ENCODE results near the gene GFI1B. TPM values are rescaled to one million over a fixed set of nuclear protein-coding genes. Genes with fewer than 3 reads are reported as not detected.
A peak's percentile ranks its signal among the peaks of the same experiment; 100 is the strongest.
"Not testable (repeated sequence)": the region's sequence is repeated elsewhere in the genome, so short reads cannot be mapped to it uniquely, and the experiment has no call there.

Gene GFI1B
- total RNA-seq, 1 donor from 2014 or later, result not detected

GRCh38 chr9:132995879-132996278 lies 17.4 kb downstream of the GFI1B start:
- TF ChIP-seq, protein P1, sequence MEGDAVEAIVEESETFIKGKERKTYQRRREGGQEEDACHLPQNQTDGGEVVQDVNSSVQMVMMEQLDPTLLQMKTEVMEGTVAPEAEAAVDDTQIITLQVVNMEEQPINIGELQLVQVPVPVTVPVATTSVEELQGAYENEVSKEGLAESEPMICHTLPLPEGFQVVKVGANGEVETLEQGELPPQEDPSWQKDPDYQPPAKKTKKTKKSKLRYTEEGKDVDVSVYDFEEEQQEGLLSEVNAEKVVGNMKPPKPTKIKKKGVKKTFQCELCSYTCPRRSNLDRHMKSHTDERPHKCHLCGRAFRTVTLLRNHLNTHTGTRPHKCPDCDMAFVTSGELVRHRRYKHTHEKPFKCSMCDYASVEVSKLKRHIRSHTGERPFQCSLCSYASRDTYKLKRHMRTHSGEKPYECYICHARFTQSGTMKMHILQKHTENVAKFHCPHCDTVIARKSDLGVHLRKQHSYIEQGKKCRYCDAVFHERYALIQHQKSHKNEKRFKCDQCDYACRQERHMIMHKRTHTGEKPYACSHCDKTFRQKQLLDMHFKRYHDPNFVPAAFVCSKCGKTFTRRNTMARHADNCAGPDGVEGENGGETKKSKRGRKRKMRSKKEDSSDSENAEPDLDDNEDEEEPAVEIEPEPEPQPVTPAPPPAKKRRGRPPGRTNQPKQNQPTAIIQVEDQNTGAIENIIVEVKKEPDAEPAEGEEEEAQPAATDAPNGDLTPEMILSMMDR (IDR thresholded peaks at IDR 0.05; ENCODE audit: insufficient read depth, low read length, severe bottlenecking), result no peak
- no peak overlapping the region for H3K4me3 ChIP-seq (ENCODE audit: low read depth, low read length)
- FAIRE-seq (no peak), DNase-seq (ENCODE audit: low read depth) (no peak)
- H3K27me3 ChIP-seq (ENCODE audit: control insufficient read depth, insufficient read depth, low read length), result peaks cover 9% of the 10 kb centered on the region
- no peaks in the 10 kb centered on the region for H3K36me3 ChIP-seq (ENCODE audit: control insufficient read depth, insufficient read depth, low read length)

GRCh38 chr9:132996526-132996925 lies 18.0 kb downstream of the GFI1B start:
- FAIRE-seq, result no peak
- Histone ChIP-seq H3K4me3 (ENCODE audit: low read depth, low read length) (no peak overlapping the region), H3K27me3 (ENCODE audit: control insufficient read depth, insufficient read depth, low read length) (peaks cover 6% of the 10 kb centered on the region), H3K36me3 (ENCODE audit: control insufficient read depth, insufficient read depth, low read length) (no peaks in the 10 kb centered on the region)
- no peak for DNase-seq (ENCODE audit: low read depth)
- TF ChIP-seq, protein P1 (IDR thresholded peaks at IDR 0.05; ENCODE audit: insufficient read depth, low read length, severe bottlenecking), result no peak

- H3K27me3 ChIP-seq (ENCODE audit: control insufficient read depth, insufficient read depth, low read length), result peaks cover 6% of the 10 kb centered on the region
- FAIRE-seq (no peak), DNase-seq (ENCODE audit: low read depth) (peak; percentile 53)
- no peak overlapping the region for H3K4me3 ChIP-seq (ENCODE audit: low read depth, low read length)
- TF ChIP-seq, protein P1 (IDR thresholded peaks at IDR 0.05; ENCODE audit: insufficient read depth, low read length, severe bottlenecking), result no peak
- no peaks in the 10 kb centered on the region for H3K36me3 ChIP-seq (ENCODE audit: control insufficient read depth, insufficient read depth, low read length)
Observed at GRCh38 chr9:132997591-132997990, 19.1 kb downstream of the GFI1B start.

- not testable (repeated sequence) for H3K36me3 ChIP-seq (ENCODE audit: control insufficient read depth, insufficient read depth, low read length); H3K4me3 ChIP-seq (ENCODE audit: low read depth, low read length); DNase-seq (ENCODE audit: low read depth); H3K27me3 ChIP-seq (ENCODE audit: control insufficient read depth, insufficient read depth, low read length); FAIRE-seq
Observed at GRCh38 chr9:132998221-132998620, 19.7 kb downstream of the GFI1B start.

DNA sequence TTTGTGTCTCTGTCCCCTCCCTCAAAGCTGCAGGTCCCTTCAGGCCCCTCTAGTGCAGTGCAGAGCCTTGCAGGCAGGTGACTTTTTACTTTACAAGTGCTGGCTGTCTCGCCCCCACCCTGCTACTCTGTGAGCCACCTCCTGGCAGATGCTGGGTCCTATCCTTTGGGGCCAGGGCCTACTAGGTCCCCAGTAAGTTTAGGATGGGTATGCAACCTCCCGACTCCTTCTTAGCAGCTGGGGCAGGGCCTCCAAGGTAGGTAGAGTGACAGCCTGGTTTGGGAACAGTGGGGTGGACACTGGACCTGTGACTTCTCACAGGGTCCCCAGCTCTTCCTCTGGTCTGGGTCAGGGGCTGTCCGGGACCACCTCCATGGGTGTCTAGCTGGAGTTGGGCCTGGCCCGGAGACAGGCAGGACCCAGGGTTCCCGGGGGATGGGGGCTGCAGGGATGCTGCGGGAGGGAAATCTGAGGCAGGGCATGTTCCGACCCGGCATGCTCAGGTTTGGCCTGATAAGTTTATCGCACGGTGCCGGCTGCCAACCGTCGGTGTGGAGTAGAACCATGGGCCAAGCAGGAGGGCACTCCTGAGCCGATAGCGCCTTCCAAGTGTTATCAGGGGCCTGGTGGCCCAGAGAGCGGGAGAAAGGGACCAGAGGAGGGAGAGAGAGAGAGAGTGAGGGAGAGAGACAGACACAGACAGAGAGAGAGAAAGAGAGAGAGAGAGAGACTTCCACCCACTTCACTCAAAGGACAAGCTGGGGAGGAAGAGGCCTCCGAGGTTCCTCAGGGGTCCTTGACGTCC lies 20.5 kb downstream of the GFI1B start:
- TF ChIP-seq, protein P1 (IDR thresholded peaks at IDR 0.05; ENCODE audit: insufficient read depth, low read length, severe bottlenecking), result no peak
- H3K36me3 ChIP-seq (ENCODE audit: control insufficient read depth, insufficient read depth, low read length), result no peaks in the 10 kb centered on the region
- DNase-seq (ENCODE audit: low read depth) (no peak), FAIRE-seq (no peak)
- H3K4me3 ChIP-seq (ENCODE audit: low read depth, low read length), result no peak overlapping the region
- peaks cover 6% of the 10 kb centered on the region for H3K27me3 ChIP-seq (ENCODE audit: control insufficient read depth, insufficient read depth, low read length)

DNA sequence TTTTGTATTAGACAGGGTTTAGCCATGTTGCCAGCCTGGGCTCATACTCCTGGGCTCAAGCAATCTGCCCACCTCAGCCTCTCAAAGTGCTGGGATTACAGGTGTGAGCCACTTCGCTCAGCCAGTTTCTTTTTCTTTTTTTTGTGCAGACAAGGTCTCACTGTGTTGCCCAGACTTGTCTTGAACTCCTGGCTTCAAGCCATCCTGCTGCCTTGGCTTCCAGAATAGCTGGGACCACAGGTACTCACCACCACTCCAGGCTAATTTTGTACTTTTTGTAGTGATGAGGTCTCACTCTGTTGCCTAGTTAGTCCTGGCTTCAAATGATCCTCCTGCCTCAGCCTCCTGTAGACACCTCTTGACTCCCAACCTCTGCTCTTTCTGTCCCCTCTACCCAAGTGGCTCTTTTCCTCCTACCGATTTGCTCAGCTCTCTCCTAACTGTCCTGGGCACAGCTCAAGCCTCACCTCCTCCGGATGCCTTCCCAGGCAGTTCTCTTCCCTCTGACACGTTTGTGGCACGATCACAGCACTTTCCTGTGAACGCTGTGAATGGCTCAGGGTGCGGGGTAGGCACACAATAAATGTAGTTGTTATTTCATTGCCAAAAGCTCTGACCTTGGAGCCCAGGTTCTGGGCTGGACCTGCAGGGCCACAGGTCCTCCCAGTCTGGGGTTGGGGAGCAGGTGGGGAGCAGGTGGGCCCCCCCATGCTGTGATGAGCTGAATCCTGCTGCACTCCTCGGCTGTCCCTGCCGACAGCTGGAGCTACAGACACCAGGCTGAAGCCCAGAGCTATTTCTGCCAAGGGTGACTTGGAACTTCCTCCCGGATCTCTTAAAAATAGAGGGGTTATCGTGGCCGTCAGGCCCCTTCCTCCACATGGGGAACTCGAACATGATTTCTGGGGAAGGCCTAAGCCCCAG lies 23.9 kb downstream of the GFI1B start:
- peak; percentile 32 for FAIRE-seq
- no peak overlapping the region for H3K4me3 ChIP-seq (ENCODE audit: low read depth, low read length)

More for the DNA sequence above, 23.9 kb downstream of the GFI1B start:
- Histone ChIP-seq H3K36me3 (ENCODE audit: control insufficient read depth, insufficient read depth, low read length) (no peaks in the 10 kb centered on the region), H3K27me3 (ENCODE audit: control insufficient read depth, insufficient read depth, low read length) (peaks cover 8% of the 10 kb centered on the region)
- TF ChIP-seq, protein P1 (IDR thresholded peaks at IDR 0.05; ENCODE audit: insufficient read depth, low read length, severe bottlenecking), result no peak
- peak; percentile 87 for DNase-seq (ENCODE audit: low read depth)
